ENCODE results near the gene JAZF1.
"Not testable (repeated sequence)": the region's sequence is repeated elsewhere in the genome, so short reads cannot be mapped to it uniquely, and the experiment has no call there.

The JAZF1 gene

DNA sequence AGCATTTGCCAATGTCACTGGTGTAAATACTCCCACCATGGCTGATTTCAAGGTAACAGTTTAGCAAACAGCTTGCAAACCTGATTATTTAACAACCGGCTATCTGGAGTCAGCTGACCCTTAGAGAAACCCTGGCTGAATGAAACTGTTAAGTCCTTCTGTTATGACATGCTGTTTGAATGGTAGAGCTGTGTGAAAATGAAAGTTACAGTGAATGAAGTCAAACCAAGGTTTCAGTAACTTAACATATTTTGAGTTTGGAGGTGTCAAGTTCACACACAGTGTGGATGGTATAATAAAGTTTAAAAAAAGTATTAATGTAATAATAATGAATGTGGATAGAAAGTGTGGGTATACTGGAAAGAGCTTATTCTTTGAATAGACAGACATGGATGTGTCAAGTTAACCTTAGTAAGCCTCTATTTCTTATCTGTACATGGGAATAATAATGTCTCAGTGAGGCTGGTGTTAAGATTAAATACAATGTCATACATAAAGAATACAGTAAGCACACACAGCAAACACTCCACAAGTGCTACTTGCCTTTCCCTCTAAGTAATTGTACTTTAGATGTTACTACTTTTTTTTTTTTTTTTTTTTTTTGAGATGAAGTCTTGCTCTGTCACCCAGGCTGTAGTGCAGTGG lies 290.3 kb downstream of the JAZF1 start:
- peak; percentile 54 for DNase-seq

DNA sequence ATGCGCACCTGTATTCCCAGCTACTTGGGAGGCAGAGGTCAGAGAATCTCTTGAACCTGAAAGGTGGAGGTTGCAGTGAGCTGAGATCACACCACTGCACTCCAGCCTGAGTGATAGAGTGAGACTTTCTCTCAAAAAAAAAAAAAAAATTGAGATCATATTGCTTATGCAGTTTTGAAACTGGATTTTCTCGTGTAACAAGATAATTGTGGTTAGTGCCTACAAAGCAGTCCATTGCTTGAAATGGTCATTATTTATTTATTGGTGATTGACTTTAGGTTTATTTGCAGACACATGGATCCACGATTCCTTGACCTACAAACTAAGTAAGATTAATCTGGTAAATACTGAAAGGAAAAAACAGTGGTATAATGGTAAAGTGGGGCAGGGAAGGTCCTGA lies 290.8 kb downstream of the JAZF1 start:
- DNase-seq, result no peak

DNA sequence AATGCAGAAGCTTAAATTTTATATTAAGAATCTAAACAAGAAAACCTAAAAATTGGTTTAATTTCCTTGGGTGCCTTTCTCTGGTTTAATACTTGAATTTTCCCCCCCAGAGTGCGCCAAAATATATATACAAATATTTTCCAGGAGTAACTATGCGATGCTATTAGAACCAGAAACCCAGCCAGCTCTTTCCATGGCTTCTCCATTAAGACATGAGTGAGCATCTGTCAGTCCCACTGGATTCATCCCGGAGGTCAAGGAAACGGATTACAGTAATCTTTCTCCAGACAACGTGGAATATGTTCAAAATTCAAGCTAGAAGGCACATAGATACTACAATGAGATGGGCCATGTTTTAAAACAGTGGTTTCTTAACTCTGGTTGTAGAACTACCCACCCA lies 291.9 kb downstream of the JAZF1 start:
- no peak for DNase-seq

- DNase-seq, result not testable (repeated sequence)
Observed at GRCh38 chr7:27886710-27887109, 293.9 kb downstream of the JAZF1 start.

DNA sequence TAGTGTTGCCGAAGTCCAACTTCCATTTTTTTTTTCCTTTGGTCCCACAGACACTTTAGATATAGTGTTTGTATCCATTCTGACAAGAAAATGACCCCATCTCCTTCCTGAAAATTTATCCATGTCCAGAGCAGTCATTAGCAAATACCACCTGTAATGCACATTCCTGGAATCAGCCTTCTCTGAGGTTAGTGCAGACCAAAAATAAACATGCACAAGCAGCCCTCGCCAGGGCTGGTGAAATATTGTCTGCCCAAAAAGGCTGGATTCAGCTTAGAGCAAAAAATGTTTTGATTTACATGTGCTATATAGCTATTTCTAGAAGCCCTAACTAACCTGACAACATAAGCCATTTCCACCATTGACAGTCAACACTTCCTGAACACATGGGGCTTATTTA lies 294.9 kb downstream of the JAZF1 start:
- no peak for DNase-seq

DNA sequence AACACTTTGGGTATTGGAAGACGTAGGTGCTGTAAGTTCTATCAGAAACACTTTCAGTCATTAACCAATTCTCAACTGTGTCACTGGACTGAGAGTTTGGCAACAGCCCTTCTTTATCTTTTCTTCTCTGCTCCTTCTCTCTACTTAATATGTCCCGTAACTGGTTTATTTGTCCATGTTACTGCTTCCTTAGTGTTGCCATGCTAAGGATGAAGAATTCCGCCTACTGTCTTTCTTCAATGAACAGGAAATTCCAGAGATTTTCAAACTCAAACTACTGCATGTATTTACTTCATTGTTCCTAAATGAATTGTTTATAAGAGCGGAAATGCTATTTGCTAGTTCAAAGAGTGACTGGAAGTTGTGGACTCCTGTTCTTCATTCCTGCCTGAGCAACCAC lies 296.9 kb downstream of the JAZF1 start:
- no peak for DNase-seq

DNA sequence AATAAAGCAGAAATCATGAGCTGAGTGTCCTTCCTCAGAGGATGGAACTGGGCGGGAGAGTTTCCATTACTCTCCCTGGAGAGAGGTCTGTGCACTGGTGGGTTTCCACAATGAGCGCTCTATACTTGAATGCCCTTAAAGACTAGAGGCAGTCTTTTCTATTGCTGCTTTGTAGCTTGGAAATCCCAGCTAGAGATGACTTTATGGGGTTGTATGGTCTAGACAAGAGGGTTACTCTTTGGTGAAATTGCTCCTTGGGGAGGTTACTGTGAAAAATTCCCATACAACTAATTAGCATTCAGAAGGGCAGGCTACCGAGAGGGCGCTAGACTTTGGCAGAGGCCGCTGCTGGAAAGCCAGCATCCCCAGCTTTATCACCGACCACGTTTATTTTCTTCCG lies 303.8 kb downstream of the JAZF1 start:
- no peak for DNase-seq

- no peak for DNase-seq
Observed at GRCh38 chr7:27875832-27876231, 304.8 kb downstream of the JAZF1 start.

GRCh38 chr7:27875061-27875460 lies 305.5 kb downstream of the JAZF1 start:
- DNase-seq, result no peak

DNA sequence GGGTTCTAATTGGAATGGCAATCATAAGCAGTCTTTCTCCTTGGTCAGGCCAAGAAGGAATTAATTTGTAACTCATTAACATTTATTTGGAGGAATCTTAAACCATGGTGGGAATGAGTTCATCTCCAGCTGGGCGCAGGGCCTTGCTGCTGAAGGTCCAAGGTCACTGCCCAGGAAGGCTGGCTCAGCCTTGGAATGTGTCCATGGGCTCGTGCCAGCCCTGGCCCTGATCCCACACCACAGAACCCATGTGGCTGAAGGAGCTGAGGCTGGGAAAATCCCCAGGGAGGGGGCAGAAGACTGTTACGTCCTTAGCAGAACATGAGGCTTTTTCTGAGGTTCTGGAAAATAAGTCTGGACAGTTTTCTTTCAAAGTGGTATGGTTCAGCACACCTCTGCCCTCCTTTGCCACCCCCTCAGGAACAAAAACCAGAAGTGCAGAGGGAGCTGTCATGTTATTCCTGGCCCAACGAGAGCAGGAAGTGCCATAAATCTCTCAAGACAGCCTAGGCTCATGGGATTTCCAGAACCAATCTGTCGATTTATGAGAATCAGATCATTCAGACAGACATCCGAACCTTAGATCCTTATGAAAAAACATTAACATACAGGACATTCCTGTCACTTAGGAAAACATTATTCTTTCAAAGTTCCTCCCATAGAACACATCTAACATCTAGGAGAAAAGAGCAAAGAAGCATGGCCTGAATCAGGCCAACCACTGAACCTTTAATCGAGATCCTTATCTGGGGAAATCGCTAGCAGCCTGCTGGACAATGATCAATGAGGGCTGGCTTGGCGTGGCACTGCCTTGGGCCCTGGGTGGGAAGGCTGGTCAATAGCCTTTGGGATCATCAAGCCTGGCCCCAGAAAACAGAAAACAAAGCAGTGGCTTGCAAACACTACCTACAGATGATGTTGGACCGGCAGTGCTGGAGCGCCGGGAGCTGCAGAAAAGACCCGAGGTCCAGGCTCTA lies 306.3 kb downstream of the JAZF1 start:
- DNase-seq, result no peak

- DNase-seq, result no peak
Observed at GRCh38 chr7:27872356-27873275, 308.0 kb downstream of the JAZF1 start.

DNA sequence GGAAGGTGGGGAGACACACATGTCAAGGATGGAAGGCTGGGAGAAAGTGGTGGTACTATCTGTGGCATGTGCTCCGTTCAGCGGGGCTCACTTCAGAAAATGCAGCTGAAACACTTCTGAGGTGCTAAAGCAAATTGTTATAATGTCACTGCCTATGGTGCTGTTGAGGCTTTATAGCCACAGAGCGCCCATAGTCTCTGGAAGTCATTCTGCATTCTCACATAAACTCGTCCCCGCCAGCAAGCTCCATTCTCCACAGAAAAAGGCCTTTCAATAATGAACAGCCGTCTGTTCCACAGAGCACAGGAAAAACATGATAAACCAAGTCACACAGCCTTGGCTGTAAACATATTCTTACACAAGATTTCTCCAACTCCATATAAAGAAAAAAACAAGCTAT lies 308.7 kb downstream of the JAZF1 start:
- no peak for DNase-seq

- no peak for DNase-seq
Observed at GRCh38 chr7:27871086-27871485, 309.5 kb downstream of the JAZF1 start.

- DNase-seq, result no peak
Observed at GRCh38 chr7:27870595-27870994, 310.0 kb downstream of the JAZF1 start.

DNA sequence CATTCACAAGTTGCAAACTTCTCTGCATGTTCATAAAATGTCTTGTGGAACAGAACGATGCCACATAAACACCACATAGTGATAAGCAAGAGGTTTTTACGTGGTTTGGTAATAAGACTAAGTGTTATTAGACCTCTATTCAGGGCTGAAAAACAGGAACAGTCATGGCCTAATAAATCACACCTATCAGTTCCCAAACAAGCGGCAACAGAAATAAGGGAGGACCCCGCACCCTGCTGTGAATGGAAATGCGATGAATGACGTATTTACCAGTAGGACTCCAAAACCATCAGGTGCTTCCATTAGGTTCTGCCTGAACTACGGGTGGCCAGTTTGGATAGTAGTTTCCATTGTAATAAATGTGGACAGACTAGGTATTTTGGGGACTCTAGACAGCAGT lies 311.5 kb downstream of the JAZF1 start:
- DNase-seq, result no peak

DNA sequence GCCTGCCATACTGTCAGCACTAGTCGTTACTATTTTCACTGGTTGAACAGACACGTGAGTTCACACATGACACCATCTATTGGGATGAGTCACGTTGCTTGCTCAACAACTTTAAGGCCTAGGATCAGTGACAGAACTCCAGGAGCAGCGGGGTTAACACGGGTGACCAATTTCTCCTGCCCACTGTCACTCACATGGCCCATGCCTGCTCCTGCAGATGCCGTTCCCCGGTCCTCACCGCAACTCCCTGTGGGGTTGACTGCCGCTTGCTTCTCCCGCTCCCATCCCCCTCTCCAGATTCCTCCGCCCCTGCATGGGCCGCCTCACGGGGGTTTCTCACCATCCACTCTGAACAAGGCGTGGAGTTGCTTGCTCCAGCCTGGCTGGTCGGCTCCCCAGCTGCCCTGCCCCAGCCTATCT lies 312.5 kb downstream of the JAZF1 start:
- no peak for DNase-seq

- no peak for DNase-seq
Observed at GRCh38 chr7:27866828-27867672, 313.5 kb downstream of the JAZF1 start.

- peak; percentile 10 for DNase-seq
Observed at GRCh38 chr7:27866256-27866655, 314.3 kb downstream of the JAZF1 start.

- no peak for DNase-seq
Observed at GRCh38 chr7:27863880-27864279, 316.7 kb downstream of the JAZF1 start.

GRCh38 chr7:27861747-27862146 lies 318.8 kb downstream of the JAZF1 start:
- DNase-seq, result no peak

DNA sequence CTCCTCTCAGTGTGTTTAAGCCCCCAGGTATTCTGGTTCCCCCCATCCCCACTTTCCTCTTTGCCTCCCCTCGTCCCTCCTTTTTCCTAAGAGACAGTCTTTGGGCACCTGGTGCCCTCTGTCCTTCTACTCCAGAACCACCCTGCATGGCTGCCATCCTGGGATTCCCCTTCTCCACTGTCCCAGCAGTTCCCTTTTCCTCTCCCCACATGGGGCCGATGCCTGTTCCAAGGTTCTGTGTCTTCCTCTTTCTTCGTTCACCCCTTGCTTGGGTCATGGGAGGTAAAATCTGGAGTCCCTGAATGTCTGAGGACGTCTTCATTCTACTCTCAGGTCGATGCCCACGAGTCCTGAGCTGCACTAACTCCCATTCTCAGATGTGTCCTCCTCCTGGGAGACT lies 319.8 kb downstream of the JAZF1 start:
- DNase-seq, result no peak
